Endothelial cell of umbilical vein (primary cell): Measurements from ENCODE around the gene SELL. TPM values are rescaled to one million over a fixed set of nuclear protein-coding genes. Genes with fewer than 3 reads are reported as not detected.

ENCODE experiments used
- BruUV-seq: library from RNA; stranded (reverse); fragments of 400-500 nt; replicated peaks from 2 replicates; lab custom pipeline; 2021; lab: Mats Ljungman, UMichigan
- CTCF ChIA-PET: fragments of 300-600, 350-600 bp; sonication (Branson Sonifier 250); formaldehyde crosslinking; loops from one replicate; lab custom pipeline; 2021; ENCODE audit warnings: antibody characterized with exemption, inconsistent platforms; lab: Charles Lee
- POLR2A ChIA-PET: fragments of 300-600, 350-600 bp; sonication (Branson Sonifier 250); formaldehyde crosslinking; loops from one replicate; lab custom pipeline; 2021; ENCODE audit warnings: antibody characterized with exemption, inconsistent platforms; lab: Charles Lee
- DNase-seq: peaks from one replicate; pipeline ENCODE4 v3.0.0-alpha.2; 2011; ENCODE audit warnings: low read depth, low spot score
- FAIRE-seq: peaks from 2 replicates; lab custom pipeline; 2011; peaks lifted over from hg19 to GRCh38; lab: Jason Lieb, UNC
- H2AFZ ChIP-seq: 2 replicates; pipeline ENCODE4 v1.6.0; 2012; ENCODE audit warnings: low read depth, low read length, control low read depth, inconsistent platforms
- H3K27ac ChIP-seq: 2 replicates; pipeline ENCODE4 v1.5.1; 2011; ENCODE audit warnings: low read depth, mild to moderate bottlenecking, control low read depth, low read length, moderate library complexity; ENCODE audit not compliant: insufficient read depth
- H3K27me3 ChIP-seq, 2 experiments: 2 replicates each; pipeline versions ENCODE4 v1.6.0 to v1.6.1; 2011; ENCODE audit warnings: low read length in 2 of 2, mixed read lengths in 1 of 2; ENCODE audit not compliant: control insufficient read depth in 2 of 2, insufficient read depth in 2 of 2
- H3K36me3 ChIP-seq, 2 experiments: 2 replicates in 1 of 2; 3 replicates in 1 of 2; pipeline ENCODE4 v1.5.1; 2011; ENCODE audit warnings: low read length in 2 of 2, mild to moderate bottlenecking in 1 of 2, moderate library complexity in 1 of 2; ENCODE audit not compliant: control insufficient read depth in 2 of 2, insufficient read depth in 2 of 2; ENCODE audit errors: extremely low read depth in 1 of 2
- H3K4me1 ChIP-seq: 3 replicates; pipeline ENCODE4 v1.5.1; 2011; ENCODE audit warnings: mild to moderate bottlenecking, low read length; ENCODE audit not compliant: control insufficient read depth, insufficient read depth; ENCODE audit errors: extremely low read depth
- H3K4me2 ChIP-seq: 2 replicates; pipeline ENCODE4 v1.6.1; 2011; ENCODE audit warnings: low read length, control low read depth, mixed read lengths; ENCODE audit not compliant: insufficient read depth
- H3K4me3 ChIP-seq, 3 experiments: fragments of 200-600 bp in 1 of 3; sonication (generic), shearing (Covaris generic) in 1 of 3; replicated peaks in 1 of 3; 2 replicates each; pipeline ENCODE4 v1.5.1; 2011 to 2016; ENCODE audit warnings: control low read depth in 3 of 3, low read length in 3 of 3, mild to moderate bottlenecking in 2 of 3, inconsistent platforms in 1 of 3, low read depth in 1 of 3, moderate library complexity in 1 of 3; ENCODE audit not compliant: insufficient read depth in 1 of 3
- H3K79me2 ChIP-seq: 2 replicates; pipeline ENCODE4 v1.6.0; 2012; ENCODE audit warnings: low read length, inconsistent platforms; ENCODE audit not compliant: control insufficient read depth, insufficient read depth
- H3K9ac ChIP-seq: replicated peaks from 2 replicates; pipeline ENCODE3; 2011; ENCODE audit warnings: low read length, control low read depth; ENCODE audit not compliant: insufficient read depth; ENCODE audit errors: extremely low read depth
- H3K9me1 ChIP-seq: replicated peaks from 3 replicates; pipeline ENCODE4 v1.6.0; 2011; ENCODE audit warnings: mild to moderate bottlenecking, low read length; ENCODE audit not compliant: control insufficient read depth, insufficient read depth; ENCODE audit errors: extremely low read depth
- H3K9me3 ChIP-seq: replicated peaks from 2 replicates; pipeline ENCODE4 v1.5.1; 2012; ENCODE audit warnings: low read length, inconsistent platforms; ENCODE audit not compliant: control insufficient read depth, insufficient read depth
- H4K20me1 ChIP-seq: replicated peaks from 2 replicates; pipeline ENCODE3; 2011; ENCODE audit warnings: mild to moderate bottlenecking, low read length; ENCODE audit not compliant: control insufficient read depth, insufficient read depth; ENCODE audit errors: extremely low read depth
- EZH2 ChIP-seq: IDR thresholded peaks from 2 replicates; pipeline ENCODE4 v1.6.1; 2012; ENCODE audit warnings: borderline replicate concordance, low read depth, mild to moderate bottlenecking, moderate library complexity, low read length, inconsistent platforms; ENCODE audit not compliant: severe bottlenecking
- FOS ChIP-seq: IDR thresholded peaks from 2 replicates; pipeline ENCODE4 v1.6.1; 2011; ENCODE audit warnings: mild to moderate bottlenecking, low read length, moderate library complexity, borderline replicate concordance; ENCODE audit not compliant: insufficient read depth
- JUN ChIP-seq: IDR thresholded peaks from 2 replicates; pipeline ENCODE4 v1.6.1; 2011; ENCODE audit warnings: borderline replicate concordance, low read depth; ENCODE audit not compliant: insufficient read length, insufficient read depth
- POLR2AphosphoS5 ChIP-seq: IDR thresholded peaks from 2 replicates; pipeline ENCODE4 v1.6.1; 2012; ENCODE audit warnings: low read depth, mild to moderate bottlenecking, control low read depth, low read length, moderate library complexity; ENCODE audit not compliant: insufficient read depth
- dilution Hi-C: fragments of 300-500 bp; cut with MboI; formaldehyde crosslinking; loops from one replicate; pipeline ENCODE4 v1.15.0; 2019; ENCODE audit warnings: low sequenced_read_pairs; ENCODE audit not compliant: extremely low pct_ligation_motif_present
- intact Hi-C: fragments of 100-400 bp; cut with micrococcal nuclease; formaldehyde crosslinking; loops from one replicate; pipeline ENCODE4 v1.10.0; 2022
- polyA plus RNA-seq, 4 experiments: library from polyadenylated mRNA; depleted of rRNA in 3 of 4; stranded (reverse) in 3 of 4; unstranded in 1 of 4; fragments of >200 nt; gene quantifications; 2 replicates each; pipeline versions ENCODE4 v1.2.1 to v1.2.3, GENCODE V29; 2011 to 2012; ENCODE audit warnings: missing spikeins in 1 of 4
- total RNA-seq: library from RNA; stranded (reverse); gene quantifications from 2 replicates; pipeline ENCODE4 v1.2.3, GENCODE V29; 2021

SELL gene
- total and polyA plus RNA-seq, 2 donors (not counting 3 experiments of a cell fraction or from before 2014, with no cell fraction given), result 0.68 to 1.8 TPM

DNA sequence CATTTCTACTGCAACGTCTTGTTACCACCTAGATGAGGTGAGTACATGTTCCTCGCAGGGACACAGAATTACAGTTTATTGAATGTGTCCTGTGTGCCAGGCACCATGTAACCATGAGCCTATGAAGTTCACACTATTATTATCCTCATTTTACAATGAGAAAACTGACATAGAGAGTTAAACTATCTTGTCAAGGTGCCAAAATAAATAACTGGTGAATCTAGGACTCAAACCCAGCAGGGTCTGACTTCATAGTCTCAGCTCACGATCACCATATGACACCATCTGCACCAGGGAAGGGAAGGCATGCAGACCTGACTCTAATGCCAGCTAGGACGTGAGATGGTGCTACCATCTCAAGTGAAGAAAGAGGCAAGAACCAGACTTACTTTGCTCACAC lies 20.0 kb upstream of the SELL start:
- DNase-seq (no peak), FAIRE-seq (no peak)
- TF ChIP-seq JUN, result no peak
- no peak for TF ChIP-seq EZH2
- TF ChIP-seq POLR2AphosphoS5, result no peak
- H3K27me3 ChIP-seq, result peaks cover 11 to 12% of the 10 kb centered on the region in 2 experiments
- H3K79me2 ChIP-seq, result no peaks in the 10 kb centered on the region
- intact Hi-C loops (no loop called here), dilution Hi-C loops (no loop called here)
- no peak overlapping the region for H3K4me2 ChIP-seq
- H2AFZ ChIP-seq, result no peak overlapping the region
- H3K36me3 ChIP-seq, result no peaks in the 10 kb centered on the region
- H4K20me1 ChIP-seq, result no peaks in the 10 kb centered on the region
- ChIA-PET POLR2A (no interaction called here), CTCF (interaction anchor here (1.4 to 1.7 kb wide), 3 partner anchors 19 to 78 kb away, joined by 3 to 5 read pairs (median 4); no protein-coding TSS in a partner anchor)
- no peak overlapping the region for H3K9ac ChIP-seq
- no peak overlapping the region for H3K27ac ChIP-seq
- H3K9me3 ChIP-seq, result no peaks in the 10 kb centered on the region
- H3K4me1 ChIP-seq, result peaks cover 8% of the 10 kb centered on the region
- H3K9me1 ChIP-seq, result no peaks in the 10 kb centered on the region
- no TSS peak for BruUV-seq
- no peak overlapping the region for H3K4me3 ChIP-seq

DNA sequence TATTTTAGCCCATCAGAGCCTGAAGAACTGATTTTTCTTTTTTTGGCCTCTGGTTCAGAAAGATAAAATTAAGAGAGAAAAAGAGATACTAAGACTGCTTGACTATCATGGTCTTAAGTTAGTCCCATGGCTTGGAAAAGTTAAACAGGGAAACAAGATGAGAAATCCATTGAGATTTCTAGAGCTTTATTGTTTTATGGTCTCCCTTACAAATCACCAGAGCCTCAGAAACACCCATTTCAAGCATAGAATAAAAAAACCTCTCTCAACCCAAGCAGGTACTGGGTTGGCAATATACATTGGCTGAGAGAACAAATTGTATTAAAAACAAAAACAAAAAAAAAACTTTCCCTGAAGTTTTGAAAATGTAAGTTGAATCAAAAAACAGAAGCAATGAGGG lies 18.6 kb upstream of the SELL start:
- Histone ChIP-seq H3K9me3 (no peaks in the 10 kb centered on the region), H3K9ac (no peak overlapping the region), H3K27me3 (peaks cover 11 to 12% of the 10 kb centered on the region in 2 experiments), H3K79me2 (no peaks in the 10 kb centered on the region), H3K36me3 (no peaks in the 10 kb centered on the region), H3K4me1 (peaks cover 8% of the 10 kb centered on the region), H3K9me1 (no peaks in the 10 kb centered on the region), H3K27ac (no peak overlapping the region), H3K4me2 (no peak overlapping the region), H3K4me3 (no peak overlapping the region), H2AFZ (no peak overlapping the region), H4K20me1 (no peaks in the 10 kb centered on the region)
- intact Hi-C loops (no loop called here), dilution Hi-C loops (no loop called here)
- no TSS peak for BruUV-seq
- POLR2A ChIA-PET, result no interaction called here
- DNase-seq, result no peak
- CTCF ChIA-PET, result no interaction called here
- no peak for FAIRE-seq
- no peak for TF ChIP-seq FOS
